Lung microvascular endothelial cell (primary cell): ENCODE results near the gene NFATC3. TPM values are rescaled to one million over a fixed set of nuclear protein-coding genes. Genes with fewer than 3 reads are reported as not detected.

Source experiments
- DNase-seq, 2 donors: peaks; one replicate each; pipeline versions ENCODE4 v3.0.0 to v3.0.0-alpha.2; 2010; ENCODE audit warnings: low read depth in 2 of 2
- total RNA-seq: library from RNA; depleted of rRNA; stranded (reverse); fragments of >200 nt; gene quantifications from 2 replicates; pipeline ENCODE4 v1.2.1, GENCODE V29; 2014

The NFATC3 gene
- total RNA-seq, 1 donor from 2014 or later = 18.5 TPM

GRCh38 chr16:68072038-68072695, 13.0 kb upstream of the NFATC3 start:
- no peak for DNase-seq

DNA sequence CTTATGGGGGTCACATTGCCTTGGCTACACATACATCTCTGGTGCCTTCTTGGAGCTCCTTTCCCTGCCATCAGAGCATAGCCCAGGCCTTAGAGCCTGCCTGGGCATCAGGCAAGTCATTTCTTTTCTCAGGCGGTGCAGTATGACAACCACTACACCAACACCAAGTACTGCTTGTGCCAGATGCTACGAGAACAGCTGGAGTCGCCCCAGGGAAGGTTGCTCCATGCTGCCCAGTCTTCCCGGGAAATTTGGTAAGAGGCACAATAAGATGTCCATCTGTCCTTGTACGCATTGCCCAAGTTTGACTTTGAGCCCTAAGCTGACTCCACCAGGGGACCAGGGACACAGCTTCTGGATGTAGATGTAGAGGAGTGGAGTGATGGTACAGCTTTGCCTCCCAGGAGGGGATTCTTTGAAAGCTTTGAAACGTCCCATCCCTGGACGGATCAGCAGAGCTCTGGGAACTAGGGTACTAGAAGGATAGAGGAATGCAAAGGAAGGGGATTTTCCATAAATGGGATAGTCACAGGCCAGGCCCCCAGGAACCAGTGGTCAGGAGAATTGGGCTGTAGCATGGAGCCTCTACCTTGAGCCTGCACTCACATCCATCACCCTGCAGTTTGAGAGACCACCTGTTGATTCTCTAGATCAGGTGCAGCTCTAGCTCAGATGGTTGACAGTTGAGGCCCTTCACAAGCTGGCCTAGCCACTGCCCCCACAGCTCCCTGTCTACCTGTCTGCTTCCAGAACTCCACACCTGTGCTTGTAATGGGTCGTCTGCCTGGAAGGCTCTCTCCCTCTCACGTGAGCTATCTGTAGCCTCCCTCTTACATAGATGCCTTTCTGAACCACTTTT, 11.0 kb upstream of the NFATC3 start:
- no peak for DNase-seq

DNA sequence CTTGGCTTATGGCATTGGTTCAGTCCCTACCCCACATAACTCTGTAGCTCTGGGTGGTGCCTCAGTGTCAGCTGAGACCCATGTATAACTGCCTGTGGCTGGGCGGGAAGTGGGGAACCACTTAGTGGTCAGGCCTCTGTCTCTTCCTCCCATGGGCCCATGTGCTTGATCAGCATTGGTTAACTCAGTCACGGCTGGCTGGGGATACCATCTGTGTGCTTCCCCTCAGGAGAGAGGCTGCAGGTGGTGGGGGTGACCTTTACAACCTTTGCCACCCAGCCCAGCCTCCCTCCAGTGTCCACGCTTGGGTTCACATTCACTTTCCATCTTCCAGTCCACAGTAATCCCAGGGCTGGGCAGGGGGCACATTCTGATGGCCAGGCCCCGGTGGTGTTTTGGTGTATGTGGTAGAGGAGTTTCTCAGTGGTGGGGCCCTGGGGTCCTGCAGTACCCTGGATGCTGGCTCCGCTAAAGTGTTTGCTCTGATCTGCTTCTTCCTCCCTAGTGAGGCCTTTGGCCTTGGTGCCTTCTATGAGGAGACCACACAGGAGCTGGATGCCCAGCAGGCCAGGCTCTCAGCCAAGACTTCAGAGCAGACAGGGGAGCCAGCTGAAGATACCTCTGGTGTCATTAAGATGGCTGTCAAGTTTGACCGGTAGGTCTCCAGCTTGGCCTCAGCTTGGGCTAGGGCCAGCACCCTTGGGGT, 10.2 kb upstream of the NFATC3 start:
- DNase-seq = no peak

DNA sequence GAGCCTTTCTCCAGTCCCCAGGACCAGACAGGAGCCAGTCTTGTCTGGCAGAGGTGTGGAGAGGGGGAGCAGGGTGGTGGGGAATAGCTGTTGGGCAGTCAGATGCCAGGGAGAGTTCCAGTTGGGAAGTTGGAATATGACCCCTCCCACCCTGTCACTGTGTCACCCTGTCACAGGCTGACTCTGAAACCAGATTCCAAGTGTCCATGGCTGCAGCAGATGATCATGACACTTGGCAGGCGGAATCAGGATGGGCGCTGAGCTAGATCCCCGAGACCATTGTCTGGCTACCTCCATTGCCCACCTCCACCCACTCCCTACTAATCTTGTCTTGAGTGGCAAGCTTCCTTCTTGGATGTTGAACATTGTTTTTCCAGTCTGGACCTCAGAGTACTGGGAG, 9.2 kb upstream of the NFATC3 start:
- no peak for DNase-seq

GRCh38 chr16:68076560-68076959, 8.6 kb upstream of the NFATC3 start:
- no peak for DNase-seq

DNA sequence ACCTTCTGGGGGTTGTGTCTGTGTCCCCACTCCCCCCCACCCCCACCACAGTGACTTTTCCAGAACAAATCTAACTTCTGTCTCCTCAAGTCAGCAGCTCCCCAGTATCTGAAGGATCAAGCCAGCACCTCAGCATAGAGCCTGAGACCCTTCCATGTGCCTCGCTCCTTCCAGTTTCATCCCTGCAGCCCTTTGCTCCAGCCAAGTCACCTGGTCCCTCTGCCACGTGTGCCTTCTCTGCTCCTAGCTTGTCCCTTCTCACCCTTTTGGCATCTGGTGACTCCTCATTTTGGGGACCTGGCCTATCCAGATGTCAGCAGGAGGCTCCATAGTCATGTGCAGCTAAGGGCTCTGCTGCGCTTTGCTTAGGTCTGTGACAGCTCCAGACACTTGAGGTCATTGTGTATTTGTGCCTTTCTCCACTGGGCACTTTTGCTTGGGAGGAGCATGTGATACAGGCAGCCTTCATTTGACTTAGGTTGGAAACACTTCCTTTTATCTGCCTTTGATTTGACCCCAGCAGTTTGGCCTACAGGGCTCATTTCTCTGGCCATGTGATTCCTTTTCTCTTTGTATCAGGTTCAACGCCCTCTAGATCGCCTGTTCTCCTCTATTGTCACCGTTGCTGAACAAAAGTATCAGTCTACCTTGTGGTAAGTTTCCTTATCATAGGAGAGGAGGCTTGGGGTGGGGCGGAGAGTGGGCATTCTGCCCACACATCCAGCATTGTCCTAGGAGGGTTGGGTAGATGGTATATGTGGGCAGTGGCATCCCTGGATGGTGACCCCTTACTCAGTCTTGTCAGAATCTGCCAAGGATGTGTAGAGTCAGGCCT, 7.1 kb upstream of the NFATC3 start:
- DNase-seq = no peak

DNA sequence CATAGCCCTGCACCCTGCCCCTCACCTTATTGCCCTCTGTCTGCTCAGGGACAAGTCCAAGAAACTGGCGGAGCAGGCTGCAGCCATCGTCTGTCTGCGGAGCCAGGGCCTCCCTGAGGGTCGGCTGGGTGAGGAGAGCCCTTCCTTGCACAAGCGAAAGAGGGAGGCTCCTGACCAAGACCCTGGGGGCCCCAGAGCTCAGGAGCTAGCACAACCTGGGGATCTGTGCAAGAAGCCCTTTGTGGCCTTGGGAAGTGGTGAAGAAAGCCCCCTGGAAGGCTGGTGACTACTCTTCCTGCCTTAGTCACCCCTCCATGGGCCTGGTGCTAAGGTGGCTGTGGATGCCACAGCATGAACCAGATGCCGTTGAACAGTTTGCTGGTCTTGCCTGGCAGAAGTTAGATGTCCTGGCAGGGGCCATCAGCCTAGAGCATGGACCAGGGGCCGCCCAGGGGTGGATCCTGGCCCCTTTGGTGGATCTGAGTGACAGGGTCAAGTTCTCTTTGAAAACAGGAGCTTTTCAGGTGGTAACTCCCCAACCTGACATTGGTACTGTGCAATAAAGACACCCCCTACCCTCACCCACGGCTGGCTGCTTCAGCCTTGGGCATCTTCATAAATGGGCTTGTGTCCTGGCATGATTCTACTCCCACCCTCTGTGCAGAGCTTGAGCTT, 6.3 kb upstream of the NFATC3 start:
- DNase-seq = no peak

DNA sequence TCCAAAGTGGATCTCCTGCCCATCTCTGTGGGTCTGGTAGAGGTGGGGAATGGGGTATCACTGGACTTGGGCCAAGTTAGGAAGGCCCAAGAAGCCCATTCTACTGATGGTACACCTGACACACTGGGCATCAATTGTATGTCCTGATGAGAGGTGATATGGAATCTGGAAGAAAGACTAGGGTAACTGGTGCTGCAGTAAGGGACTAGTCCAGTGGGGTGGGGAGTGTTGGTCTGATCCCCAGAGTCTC, 5.9 kb upstream of the NFATC3 start:
- no peak for DNase-seq

DNA sequence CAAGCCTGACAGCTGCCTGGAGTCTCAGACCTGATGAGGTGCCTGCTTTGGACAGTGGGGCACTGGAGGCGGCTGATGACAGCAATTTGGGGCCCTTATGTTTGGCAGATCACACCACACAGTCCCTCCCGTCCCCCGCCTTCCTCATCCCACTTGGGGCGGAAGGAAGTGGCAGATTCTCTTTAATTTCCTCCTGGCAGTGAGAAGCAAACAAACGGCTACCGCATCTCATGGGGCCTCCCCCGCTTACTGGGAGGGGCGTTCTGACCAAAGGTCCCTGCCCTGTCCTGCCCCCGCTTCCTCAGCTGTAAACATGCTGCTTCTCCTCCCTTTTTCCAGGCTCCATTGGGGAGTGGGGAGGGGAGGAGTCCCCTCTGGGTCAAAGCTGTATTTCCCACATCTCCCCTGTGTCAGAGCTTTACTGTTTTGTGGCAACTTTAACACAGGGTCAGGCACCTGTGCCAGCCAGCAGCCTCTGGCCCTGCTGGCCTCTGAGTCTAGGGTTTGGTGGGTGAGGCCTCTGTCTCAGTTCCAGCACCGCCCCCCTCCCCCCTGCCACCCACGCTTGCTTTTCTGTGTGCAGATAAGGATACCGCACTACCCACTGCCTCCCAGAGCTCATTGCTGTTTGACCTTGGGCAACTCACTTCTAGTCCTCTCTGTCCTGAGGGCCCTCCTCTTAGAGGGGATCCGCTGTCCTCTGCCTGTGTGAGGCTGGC, 5.4 kb upstream of the NFATC3 start:
- peak; percentile 60 to 83 for DNase-seq

DNA sequence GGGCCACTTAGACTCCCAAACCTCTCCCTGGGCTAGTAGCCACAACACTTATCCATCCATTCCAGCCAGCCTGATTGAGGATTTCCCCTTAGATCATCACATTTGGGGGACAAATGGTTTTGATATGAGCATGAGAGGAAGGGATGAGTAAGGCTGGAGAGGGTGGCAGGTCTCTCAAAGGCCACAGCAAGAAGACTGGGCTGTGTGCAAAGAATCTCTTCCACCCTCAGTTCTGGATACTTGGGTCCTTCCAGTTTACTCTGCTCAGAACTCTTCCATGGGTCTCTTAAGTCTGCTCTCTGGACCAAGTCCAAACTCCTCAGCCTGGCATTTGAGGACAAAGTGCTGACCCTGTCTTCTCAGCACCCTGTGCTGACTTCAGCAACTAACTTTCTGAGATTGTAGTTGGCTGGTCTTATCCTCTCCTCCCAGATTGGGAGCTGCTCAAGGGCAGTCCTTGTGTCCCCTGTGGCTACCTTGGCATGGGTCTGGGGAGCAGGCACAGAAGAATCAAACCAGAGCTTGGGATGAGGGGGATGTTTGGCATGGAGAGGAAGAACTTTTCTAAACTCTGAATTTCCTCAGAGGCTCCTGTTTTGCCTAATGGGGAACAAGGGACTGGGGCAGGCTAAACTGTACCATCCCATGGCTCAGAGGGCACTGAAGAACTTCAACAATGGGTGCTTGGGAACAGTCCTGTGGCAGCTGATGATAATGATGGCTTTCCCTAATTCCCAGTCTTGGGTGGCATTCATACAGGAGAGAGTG, 3.1 kb upstream of the NFATC3 start:
- DNase-seq = peak in 1 of 2 donors; percentile 26

DNA sequence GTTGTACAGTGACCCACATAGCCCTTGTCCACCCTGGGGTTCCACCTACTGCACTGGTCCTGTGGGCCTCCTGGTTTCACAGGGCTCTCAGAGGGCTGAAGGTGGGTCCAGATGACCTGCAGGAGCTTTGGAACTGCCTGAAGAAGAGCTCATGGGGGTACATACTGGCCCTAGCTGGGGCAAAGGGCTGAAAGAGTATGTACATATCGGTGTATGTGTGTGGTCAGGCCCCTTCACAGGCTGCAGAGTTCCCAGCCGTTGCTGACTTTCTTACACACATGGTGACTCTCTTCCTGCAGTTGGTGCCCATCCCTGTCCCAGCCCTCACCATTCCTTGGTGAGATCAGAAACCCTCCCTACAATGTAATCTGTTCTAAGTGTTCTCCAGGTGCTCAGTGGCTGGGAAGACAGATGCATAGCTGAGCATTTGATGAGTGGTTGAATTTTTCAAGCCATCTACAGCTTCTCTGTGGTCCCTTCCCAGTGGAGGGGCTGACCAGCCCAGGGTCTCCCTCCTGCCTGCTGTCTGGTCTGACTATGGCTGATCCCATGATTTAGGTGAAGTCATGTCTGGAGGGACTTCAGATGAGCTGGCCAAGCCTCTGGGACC, 2.4 kb upstream of the NFATC3 start:
- no peak for DNase-seq

DNA sequence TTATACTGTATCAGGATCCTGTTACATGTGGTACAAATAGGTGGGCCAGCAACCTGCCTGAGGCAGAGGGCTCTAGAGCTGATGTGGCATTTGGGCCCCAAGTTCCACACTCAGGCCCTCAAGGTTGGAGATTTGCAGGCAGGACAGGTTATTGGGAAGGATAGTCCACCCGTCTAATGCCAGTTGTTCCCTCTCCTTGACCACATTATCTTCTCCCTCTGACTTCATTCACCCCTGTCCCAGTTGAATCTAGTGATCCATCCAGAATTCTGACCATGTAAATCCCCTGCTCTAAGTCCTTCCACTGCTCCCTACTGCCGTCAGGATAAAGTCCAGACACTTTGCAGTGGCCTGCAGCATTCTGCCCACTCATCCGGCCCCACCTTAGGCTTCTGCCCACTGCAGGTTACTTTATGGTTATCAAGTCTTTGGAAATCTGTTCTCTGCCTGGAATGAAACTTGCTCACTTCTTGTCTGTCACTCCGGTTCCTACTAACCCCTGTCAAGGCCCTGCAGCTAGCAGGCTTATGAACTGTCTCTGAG, 1.9 kb upstream of the NFATC3 start:
- DNase-seq = no peak

DNA sequence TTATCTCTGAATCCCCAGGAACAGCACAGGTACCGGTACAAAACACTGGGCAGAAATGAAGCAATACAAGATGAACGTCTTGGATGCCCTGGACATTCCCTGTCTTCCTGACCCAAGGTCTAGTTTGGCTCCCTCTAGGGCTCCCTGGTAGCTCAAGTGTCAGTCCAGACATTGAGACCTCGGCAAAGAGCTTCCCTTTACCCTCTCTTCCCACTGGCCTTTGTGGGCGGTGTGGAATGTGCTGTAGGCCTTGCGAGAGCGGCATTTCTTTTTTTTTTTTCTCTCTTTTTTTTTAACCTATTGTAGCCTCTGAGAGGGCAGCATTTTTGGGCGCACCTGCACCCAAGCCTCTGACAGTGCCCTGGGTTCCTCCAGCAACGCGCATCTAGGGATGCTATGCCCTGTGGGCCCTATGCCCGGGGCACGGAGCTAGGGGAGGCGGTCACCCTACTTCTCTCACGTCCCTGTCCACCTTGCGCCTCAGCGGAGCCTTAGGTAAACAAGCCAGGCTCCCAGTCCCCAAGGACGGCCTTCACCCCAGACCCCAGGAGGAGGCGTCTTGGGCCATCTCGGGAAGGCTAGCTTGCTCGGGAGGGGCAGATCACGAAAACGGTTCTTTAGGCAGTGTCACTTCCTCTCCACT, 1.2 kb upstream of the NFATC3 start:
- no peak for DNase-seq

DNA sequence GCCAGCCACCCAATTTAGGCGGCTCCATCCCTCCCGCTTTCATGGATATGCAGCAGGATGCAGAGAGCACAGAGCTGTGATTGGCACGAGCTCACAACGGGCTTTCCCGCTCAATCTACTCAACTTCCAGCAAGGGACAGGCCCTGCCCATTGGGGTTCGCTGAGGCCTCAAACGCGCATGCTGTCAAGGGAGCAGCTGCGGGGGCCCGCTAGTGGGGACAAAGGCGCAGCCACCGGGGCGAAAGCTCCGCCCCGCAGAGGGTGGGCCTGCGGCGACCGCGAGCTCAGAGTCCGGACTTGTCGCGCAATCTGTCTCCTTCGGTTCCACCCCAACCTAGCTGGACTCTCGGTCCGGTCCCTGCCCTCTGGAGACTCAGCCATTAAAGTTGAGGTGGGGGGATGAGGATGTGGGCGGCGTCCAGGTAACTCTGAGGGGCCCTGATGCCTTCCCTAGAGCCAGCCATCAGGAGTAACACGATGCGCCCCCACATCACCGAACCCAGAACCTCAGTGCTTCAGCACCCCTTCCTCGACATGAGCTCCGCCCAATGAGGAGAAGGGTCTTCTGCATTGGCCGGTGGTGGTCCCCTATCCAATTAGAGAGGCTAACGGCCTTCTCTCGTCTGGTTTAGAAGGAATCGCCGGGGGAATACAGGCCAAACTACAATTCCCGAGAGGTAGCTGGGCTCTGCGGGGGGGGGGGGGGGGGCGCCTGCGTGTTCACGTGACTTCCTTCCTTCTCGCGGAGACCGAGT, 489 bp upstream of the NFATC3 start:
- DNase-seq = peak; percentile 65 to 78

DNA sequence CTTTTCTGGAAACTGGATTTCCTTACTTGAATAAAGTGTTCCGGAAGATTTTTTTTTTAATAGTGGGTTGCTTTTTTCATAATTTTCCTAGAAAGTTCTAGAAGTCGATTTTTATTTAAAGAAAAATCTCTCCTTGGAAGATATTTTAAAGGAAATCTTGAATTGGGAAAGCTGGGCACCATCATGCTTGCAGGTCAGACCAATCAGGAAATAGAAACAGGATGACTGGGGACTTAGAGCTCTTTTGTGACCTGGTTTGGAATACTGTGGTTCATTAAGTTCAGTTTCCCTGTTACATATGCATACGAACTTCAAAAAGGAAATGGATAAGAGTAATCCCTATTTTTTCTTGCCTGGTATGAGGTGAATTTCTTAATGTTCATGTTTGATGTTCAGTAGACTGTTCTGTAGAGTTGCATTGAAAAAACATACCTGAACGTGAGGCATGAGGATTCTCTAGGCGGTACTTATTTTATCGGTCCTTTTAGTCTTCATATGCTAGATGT, 1.2 kb downstream of the NFATC3 start:
- peak; percentile 45 to 50 for DNase-seq

DNA sequence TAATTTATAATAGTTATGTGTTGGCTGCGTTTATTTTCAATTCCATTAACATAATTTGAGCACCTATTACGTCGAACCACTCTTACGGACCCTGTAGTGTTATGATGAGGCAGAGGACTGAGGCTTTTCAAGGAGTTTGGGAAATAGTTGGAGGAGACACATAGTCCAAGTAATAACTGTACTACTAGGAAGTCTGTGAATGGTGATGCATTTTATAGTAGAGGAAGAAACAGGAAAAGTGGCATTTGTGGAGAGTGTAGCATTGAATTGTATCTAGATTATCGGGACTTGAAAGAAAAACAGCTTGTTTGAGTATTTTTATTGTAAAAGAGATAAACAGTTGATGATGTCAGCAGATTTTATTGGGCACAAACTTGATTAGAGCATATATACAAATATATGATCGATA, 1.7 kb downstream of the NFATC3 start:
- DNase-seq = peak in 1 of 2 donors; percentile 23

- no peak for DNase-seq
Measured at GRCh38 chr16:68087688-68088087, 2.5 kb downstream of the NFATC3 start.
